Measurements from ENCODE around the gene ASIC2. TPM values are rescaled to one million over a fixed set of nuclear protein-coding genes. Genes with fewer than 3 reads are reported as not detected.

ASIC2 gene
- polyA plus RNA-seq, 1 donor = 0.32 TPM

DNA sequence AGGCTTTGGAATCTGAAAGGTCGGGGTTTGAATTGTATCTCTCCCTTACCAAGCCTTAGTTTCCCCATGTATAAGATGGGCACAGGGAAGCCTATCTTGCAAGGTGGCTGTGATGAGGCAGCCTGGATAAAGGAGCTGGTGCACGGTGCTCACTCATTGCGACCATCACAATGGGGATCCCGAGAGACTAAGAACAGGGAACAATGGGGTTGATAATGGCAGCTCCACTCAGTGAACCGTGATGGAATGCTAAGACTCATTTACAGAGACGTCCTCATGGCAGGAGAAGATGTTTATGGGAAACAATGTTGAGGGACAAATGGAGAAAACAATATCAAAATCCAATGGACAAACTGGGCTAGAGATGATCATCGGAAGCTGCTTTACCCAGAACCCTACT lies 219.7 kb downstream of the ASIC2 start:
- DNase-seq (ENCODE audit: low read depth) = no peak

DNA sequence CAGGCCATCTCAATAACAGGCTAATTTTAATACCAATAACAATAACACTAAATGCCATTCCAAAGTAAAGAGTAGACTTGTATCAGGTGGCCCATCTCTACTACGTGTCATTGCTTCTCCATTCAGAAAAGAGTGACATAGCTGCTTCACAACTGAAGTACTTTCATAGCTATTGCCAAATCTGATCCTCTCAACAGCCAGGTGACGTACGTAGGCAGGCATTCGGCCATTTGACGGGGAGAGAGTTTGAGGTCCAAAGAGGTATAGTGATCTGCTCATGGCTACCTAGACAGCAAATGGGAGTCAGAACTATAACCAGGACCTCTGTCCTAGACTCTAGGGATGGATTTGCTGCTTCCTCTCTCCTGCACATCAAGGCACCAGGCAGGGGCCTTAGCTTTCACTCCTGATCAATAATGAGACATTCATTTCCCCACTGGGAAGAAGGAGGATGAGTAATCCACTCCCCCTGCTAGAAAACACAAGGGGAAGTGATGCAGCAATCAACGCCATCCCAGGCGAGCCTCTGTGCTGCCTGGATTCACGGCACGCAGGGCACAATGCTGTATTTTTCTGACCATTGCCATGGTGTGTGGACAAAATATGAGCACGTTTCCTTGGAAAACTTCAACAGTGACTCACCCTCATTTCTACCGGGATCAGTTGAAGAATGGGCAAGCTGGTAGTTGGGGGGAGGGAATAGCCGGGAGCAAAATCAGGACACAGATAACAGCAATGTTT lies 220.5 kb downstream of the ASIC2 start:
- no peak for DNase-seq (ENCODE audit: low read depth)

- no peak for DNase-seq (ENCODE audit: low read depth)
These were observed 221.4 kb downstream of the ASIC2 start for GRCh38 chr17:33071656-33072055.

GRCh38 chr17:33057564-33057963 lies 235.5 kb downstream of the ASIC2 start:
- no peak for DNase-seq (ENCODE audit: low read depth)

DNA sequence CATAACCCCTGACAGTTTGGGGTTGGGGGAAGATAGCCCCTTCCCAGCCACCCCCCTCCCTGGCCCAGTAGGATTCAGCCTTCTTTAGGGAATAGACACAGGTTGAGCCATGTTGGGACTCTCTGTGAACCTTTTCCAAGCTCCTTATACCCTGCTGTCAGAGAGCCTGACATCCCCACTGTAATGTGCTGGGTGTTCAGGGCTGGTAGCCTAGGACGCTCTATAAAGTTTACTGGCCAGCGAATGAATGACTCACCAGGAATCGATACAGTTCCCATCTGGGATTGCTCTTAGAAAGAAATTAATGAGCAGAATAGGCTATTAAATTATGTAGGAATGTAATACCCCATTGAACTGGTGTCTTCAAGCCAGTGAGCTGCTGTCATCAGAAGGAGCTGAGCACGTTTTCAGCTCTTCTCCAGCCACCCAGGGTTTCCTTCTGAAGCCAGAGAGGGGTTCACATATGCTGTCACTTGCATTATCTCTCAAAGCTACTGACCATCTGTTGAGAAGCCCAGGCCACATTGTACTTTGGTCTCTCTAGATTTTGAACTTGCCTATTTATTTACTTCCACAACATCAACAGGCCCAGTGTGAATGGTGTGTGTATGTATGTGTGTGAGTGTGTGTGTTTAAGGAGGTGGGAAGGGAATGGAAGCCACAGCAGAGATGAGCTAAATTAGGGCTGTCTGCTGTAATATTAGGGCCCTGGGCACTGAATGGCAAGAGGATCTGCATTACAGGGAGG lies 236.5 kb downstream of the ASIC2 start:
- DNase-seq (ENCODE audit: low read depth) = no peak

DNA sequence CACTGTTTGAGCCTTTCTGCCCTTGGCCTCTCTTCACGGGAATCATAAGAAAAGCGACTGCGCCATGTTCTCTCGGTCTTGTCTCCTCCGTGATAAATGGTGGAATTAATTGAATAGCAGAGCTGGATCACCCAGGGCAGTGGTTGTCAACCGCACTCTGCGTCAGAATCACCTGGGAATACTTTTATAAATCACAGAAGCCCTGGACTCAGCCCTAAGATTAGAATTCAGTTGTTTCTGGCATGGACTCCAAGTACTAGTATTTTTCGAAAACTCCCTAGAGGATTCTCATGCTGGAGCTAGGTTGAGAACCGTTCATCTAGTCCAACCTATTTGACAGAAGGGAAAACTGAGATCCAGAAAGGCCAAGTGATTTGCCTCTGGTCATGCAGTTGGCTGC lies 237.3 kb downstream of the ASIC2 start:
- no peak for DNase-seq (ENCODE audit: low read depth)

DNA sequence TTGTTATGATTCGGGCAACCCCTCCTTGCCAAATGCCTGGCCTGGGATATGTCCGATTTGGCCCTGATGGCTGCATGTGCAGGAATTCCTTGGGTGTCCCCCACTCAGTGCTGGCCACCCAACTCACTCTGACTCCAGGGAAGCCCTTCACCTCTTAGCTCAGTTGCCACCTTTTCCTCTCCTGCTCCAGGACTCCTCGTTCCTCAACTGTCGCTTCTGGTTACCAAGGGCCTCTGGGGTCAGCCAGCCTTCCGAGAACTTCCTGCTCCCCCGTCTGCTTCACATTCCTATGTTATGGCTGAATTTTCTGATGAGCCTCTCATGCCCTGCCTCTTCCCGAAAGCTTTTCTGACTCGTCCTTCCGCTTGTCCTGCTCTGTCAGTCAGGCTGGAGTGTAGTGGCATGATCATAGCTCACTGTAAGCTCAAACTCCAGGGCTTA lies 237.9 kb downstream of the ASIC2 start:
- no peak for DNase-seq (ENCODE audit: low read depth)

DNA sequence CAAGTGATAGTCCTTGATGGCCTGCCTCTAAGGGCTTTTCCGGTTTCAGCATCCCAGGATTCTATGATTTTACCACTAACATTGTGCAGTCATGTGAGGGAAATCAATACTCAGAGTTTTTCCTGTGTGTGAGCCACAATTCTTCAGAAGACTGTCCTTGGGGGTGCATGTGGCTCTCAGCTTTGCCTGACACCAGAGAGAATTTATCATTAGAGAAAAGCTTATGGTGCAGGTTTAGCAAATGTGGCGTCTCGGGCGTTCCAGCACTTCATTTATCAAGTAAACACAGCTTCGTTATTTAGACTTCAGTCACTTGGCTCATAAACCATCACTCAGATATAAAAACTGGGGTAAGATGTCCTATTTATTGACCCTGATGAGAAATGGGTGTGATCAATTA lies 238.7 kb downstream of the ASIC2 start:
- no peak for DNase-seq (ENCODE audit: low read depth)

DNA sequence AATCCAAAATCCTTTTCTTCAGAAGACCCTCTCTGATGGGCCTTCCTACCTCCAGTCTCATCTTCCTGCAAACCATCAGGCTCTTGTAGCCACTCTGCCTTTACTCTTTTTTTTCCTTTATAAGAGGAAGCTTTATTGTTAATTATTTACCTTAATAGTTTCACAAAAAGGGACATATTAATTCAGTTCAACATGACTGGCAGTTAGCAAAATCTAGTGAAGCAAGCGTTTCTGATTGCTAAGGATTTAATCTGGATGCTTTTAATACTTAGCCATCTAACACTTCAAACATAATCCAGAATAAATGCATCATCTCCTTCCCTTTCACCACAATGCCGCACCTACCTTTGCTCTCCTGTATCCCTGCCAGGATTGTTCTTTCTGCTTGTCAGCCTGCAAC lies 239.4 kb downstream of the ASIC2 start:
- DNase-seq (ENCODE audit: low read depth) = no peak

DNA sequence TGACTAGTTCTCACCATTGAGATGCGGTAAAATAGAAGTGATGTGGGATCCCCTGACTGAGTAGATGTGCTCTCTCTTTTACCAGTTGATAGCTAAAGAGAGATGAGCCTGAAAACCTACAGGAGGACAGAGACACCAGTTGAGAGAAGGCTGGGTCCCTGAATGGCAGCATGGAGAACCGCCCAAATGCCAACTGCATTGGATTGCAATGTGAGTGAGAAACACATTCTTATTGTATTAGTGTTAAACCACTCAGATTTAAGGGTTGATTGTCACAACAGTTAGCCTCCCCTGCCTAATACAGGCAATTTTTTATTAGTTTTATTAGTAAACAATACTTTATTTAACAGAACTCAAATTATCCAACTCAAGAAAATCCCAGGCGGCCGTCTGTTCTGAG lies 240.2 kb downstream of the ASIC2 start:
- no peak for DNase-seq (ENCODE audit: low read depth)

DNA sequence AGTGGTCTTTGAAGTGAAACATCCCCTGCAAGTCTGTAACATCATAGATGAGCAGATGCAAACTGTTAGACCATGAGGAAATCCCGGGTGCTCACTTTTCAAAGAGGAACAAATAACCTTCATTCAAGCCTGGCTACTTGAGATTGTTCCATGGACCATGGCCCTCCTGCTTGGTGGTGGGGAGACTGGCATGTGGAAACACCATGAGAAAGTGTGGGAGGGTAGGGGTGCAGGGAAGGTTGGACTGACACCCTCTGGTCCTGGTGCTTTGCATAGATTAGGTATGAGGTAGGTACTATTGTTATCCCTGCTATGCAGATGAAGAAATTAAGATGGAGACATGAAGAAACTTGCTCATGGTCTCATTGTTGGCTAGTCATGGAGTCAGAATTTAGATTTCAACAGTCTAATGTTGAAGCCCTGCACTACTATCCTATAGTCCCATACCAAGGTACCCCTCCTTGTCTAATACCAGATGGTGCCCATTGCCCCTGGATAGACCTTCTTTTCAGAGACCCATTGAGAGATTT lies 242.4 kb downstream of the ASIC2 start:
- no peak for DNase-seq (ENCODE audit: low read depth)

DNA sequence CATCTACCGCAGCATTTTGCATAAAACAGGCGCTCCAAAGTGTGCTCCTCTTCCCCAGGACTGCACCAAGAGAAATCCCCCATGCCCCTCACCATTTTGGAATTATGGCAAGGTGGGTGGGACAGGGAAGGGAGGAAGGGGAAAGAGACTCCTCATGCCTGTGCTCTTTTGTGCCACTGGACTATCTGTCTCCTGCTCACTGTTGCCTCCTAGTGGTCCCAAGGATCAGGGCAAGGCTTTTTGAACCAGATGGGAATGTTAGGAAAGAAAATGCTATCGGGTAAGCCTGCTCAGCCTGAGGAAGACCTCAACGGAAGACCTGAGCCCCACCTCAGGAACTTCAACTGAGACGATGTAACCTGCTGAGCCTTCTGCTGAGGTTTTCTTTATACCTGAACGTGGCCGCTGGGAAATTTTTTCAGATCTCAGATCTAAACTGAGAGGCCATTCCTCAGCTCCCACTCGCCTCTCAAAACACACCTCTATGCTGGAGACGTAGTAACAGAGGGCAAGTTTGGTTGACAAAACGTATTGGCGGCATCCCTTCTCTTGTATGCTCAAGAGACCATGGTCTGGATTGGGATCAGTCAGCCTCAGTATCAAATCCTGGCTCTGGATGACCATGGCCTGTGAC lies 243.2 kb downstream of the ASIC2 start:
- no peak for DNase-seq (ENCODE audit: low read depth)

DNA sequence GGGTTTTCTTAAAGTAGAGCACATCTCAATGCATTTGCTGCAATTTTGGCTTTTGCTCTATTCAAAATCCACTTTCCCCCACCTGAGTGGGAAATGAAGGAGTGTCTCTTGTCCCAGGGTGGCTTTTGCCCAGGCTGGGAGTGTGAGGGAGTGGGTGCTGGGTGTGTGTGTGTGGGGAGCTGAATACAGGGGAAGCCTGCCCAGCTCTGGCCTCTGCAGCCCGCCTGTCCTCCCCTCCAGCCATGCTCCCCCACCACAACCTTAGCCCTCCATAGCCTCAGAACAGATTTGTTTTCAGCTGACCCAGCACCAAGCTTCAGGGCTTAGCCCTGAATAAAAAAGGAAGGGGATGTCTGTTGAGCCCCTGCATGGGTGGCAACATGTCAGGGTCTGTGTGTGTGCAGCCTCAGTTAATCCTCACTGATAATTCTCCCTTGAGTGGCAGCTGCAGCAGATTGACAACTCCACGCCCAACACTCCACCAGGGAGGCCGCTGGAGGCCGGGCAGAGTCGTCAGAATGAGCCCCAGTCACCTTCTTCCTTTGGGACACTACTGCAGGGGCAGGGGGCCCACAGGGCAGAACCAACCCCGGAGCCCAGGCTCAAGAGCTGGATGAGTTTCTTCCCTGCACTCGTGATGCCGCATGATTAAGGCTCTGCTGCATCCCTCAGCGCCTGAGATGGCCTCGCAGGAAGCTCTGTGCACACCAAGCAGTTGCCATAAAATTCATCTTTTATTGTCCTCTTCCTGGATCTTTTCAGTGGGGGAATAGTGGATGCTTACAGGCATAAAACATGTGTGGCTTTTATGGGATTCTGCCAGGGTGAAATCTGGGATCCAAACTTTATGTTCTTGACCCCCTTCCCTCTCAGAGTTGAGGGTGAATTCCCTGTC lies 246.5 kb downstream of the ASIC2 start:
- DNase-seq (ENCODE audit: low read depth) = no peak

GRCh38 chr17:33045216-33045615 lies 247.9 kb downstream of the ASIC2 start:
- no peak for DNase-seq (ENCODE audit: low read depth)

DNA sequence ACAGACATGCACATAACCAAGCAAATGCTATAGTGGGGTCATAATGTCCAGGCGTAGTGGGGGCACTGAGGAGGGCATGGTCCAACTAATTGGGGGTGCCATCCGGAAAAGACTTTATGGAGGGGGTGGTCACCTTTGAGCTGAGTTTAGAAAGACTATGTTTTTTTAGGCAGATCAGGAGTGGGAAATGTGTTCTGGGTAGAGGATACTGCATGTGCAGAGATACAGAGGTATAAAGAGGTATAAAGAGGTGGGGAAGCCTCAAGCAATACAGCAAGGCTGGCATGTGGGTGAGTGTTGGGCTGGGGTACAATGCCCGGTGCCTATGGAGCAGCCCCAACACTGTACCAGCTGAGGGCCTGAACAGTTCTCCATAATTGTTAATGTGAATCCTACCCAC lies 248.3 kb downstream of the ASIC2 start:
- DNase-seq (ENCODE audit: low read depth) = no peak

DNA sequence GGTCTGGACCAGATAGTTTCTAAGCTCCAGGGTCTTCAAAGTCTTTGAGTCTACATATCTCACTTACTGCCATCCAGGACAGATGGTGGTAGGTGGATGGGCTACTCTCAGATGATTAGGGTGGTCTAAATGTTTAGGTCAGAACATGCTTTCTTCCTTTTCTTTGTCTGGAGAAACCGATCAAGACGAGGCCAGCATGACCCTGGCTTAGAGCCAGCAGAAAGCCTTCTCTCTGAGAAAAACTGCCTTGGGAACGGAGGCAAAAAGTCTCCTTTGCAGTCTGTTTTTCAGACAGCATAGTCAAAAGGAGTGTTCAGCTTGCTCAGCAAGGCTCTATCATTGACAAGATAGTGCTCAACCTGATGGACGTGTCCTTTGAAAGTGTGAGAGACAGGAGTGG lies 252.6 kb downstream of the ASIC2 start:
- no peak for DNase-seq (ENCODE audit: low read depth)

DNA sequence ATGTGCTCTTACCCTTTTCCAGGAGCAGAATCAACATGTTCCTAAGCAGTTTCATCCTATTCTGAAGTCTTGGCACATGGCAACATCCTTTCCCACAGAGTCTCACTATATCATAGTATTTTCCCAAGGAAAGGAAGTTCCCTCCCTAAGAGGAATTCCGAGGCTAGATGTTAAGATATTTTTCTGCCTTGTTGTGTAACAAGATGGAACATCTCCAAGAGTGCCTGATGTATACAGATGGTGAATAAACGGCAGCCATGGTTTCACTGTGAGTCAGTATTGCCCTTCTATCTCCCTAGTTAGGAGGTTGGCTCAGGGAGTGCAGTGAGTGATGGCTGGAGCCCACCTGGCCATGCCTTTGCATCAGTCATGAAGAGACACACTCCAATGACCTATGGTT lies 253.2 kb downstream of the ASIC2 start:
- no peak for DNase-seq (ENCODE audit: low read depth)

GRCh38 chr17:33038740-33039139 lies 254.4 kb downstream of the ASIC2 start:
- DNase-seq (ENCODE audit: low read depth) = no peak

- no peak for DNase-seq (ENCODE audit: low read depth)
These were observed 259.9 kb downstream of the ASIC2 start for GRCh38 chr17:33033176-33033575.

DNA sequence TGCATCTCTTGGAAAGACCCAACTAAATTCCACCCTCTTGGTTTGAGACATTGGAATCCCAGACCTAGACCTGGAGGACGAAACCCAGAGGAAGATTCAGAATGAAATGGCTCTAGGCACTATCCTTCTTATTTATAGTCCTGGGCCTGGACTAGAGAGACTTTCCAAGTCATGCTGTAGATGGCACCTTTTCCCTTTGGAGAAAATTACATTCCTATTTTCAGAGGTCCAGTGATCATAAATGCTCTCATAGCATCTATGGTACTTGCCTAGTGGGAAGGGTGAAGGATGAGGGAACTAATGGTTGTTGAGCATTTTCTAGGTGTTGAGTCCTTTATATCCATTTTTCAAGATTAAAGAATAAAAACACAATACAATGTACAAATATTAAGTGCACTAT lies 264.3 kb downstream of the ASIC2 start:
- no peak for DNase-seq (ENCODE audit: low read depth)

GRCh38 chr17:33028061-33028460 lies 265.0 kb downstream of the ASIC2 start:
- DNase-seq (ENCODE audit: low read depth) = no peak
